IPS-NIHi7 (cell line): Measurements from ENCODE around the gene CYP39A1.
A peak's percentile ranks its signal among the peaks of the same experiment; 100 is the strongest.

Experiments
- DNase-seq: peaks from one replicate; pipeline ENCODE4 v3.0.0; 2012; ENCODE audit warnings: mixed read lengths; ENCODE audit errors: extremely low spot score

Gene CYP39A1

GRCh38 chr6:46590765-46591164 lies 61.9 kb downstream of the CYP39A1 start:
- no peak for DNase-seq

- no peak for DNase-seq
Observed at GRCh38 chr6:46586906-46587305, 65.7 kb downstream of the CYP39A1 start.

GRCh38 chr6:46584586-46584985 lies 68.0 kb downstream of the CYP39A1 start:
- no peak for DNase-seq

GRCh38 chr6:46583721-46584120 lies 68.9 kb downstream of the CYP39A1 start:
- no peak for DNase-seq

GRCh38 chr6:46583081-46583480 lies 69.5 kb downstream of the CYP39A1 start:
- DNase-seq, result no peak

- DNase-seq, result no peak
Observed at GRCh38 chr6:46581459-46582177, 71.0 kb downstream of the CYP39A1 start.

GRCh38 chr6:46575530-46575929 lies 77.1 kb downstream of the CYP39A1 start:
- no peak for DNase-seq

GRCh38 chr6:46573140-46573539 lies 79.5 kb downstream of the CYP39A1 start:
- no peak for DNase-seq

GRCh38 chr6:46565531-46565930 lies 87.1 kb downstream of the CYP39A1 start:
- no peak for DNase-seq

GRCh38 chr6:46563924-46564323 lies 88.7 kb downstream of the CYP39A1 start:
- DNase-seq, result no peak

- DNase-seq, result no peak
Observed at GRCh38 chr6:46556053-46556452, 96.6 kb downstream of the CYP39A1 start.

- no peak for DNase-seq
Observed at GRCh38 chr6:46555129-46555528, 97.5 kb downstream of the CYP39A1 start.

GRCh38 chr6:46549155-46549554 lies 103.5 kb downstream of the CYP39A1 start:
- DNase-seq, result no peak

GRCh38 chr6:46541556-46541955 lies 111.1 kb downstream of the CYP39A1 start:
- no peak for DNase-seq

- no peak for DNase-seq
Observed at GRCh38 chr6:46539866-46540265, 112.8 kb downstream of the CYP39A1 start.

GRCh38 chr6:46538800-46539480 lies 113.7 kb downstream of the CYP39A1 start:
- DNase-seq, result no peak

- peak; percentile 23 for DNase-seq
Observed at GRCh38 chr6:46530896-46531295, 121.7 kb downstream of the CYP39A1 start.

- no peak for DNase-seq
Observed at GRCh38 chr6:46528961-46529750, 123.5 kb downstream of the CYP39A1 start.

GRCh38 chr6:46526607-46527006 lies 126.0 kb downstream of the CYP39A1 start:
- no peak for DNase-seq

- DNase-seq, result no peak
Observed at GRCh38 chr6:46525583-46525982, 127.0 kb downstream of the CYP39A1 start.

- no peak for DNase-seq
Observed at GRCh38 chr6:46521464-46521971, 131.1 kb downstream of the CYP39A1 start.

GRCh38 chr6:46517202-46517601 lies 135.4 kb downstream of the CYP39A1 start:
- no peak for DNase-seq
